B cell (primary cell): Measurements from ENCODE around the gene EPC1. TPM values are rescaled to one million over a fixed set of nuclear protein-coding genes. Genes with fewer than 3 reads are reported as not detected.

ENCODE experiments used
- ATAC-seq: fragments of 200-7000 bp; cut with Tn5 transposase; one replicate; pipeline ENCODE4 v1.10.0; 2021; ENCODE audit warnings: low read depth, mild to moderate bottlenecking, moderate number of reproducible peaks, moderate library complexity
- CTCF ChIA-PET: fragments of 350-600 bp; sonication (Branson Sonifier 250); formaldehyde crosslinking; loops from one replicate; lab custom pipeline; 2021; ENCODE audit warnings: antibody characterized with exemption, inconsistent platforms; lab: Charles Lee
- POLR2A ChIA-PET: fragments of 350-600 bp; sonication (Branson Sonifier 250); formaldehyde crosslinking; loops from one replicate; lab custom pipeline; 2021; ENCODE audit warnings: antibody characterized with exemption; lab: Charles Lee
- DNase-seq: peaks from one replicate; pipeline ENCODE4 v3.0.0; 2013
- H2AFZ ChIP-seq: 2 replicates; pipeline ENCODE4 v1.6.1; 2012; ENCODE audit warnings: mild to moderate bottlenecking, low read depth, low read length; ENCODE audit not compliant: insufficient read depth, poor library complexity, severe bottlenecking
- H3K27ac ChIP-seq, 2 donors: 1 replicate in 1 of 2; 2 replicates in 1 of 2; pipeline ENCODE4 v1.5.1; 2012 to 2013; ENCODE audit warnings: low read length in 2 of 2, mild to moderate bottlenecking in 2 of 2, moderate library complexity in 1 of 2
- H3K27me3 ChIP-seq, 4 experiments: fragments of 200-600 bp in 1 of 4; sonication (generic) in 1 of 4; replicated peaks in 1 of 4; 1 replicate in 2 of 4; 2 replicates in 2 of 4; pipeline versions ENCODE4 v1.6.1 to v1.7.0; 2013 to 2016; ENCODE audit warnings: low read length in 3 of 4, mild to moderate bottlenecking in 2 of 4, mixed read lengths in 1 of 4, moderate library complexity in 1 of 4; ENCODE audit not compliant: insufficient read depth in 4 of 4, control insufficient read depth in 3 of 4; ENCODE audit errors: control extremely low read depth in 1 of 4
- H3K36me3 ChIP-seq, 2 experiments: replicated peaks in 1 of 2; 1 replicate in 1 of 2; 2 replicates in 1 of 2; pipeline versions ENCODE4 v1.6.1 to v1.7.1; 2013; ENCODE audit warnings: low read length in 1 of 2; ENCODE audit not compliant: insufficient read depth in 2 of 2, control insufficient read depth in 1 of 2; ENCODE audit errors: control extremely low read depth in 1 of 2, extremely low read depth in 1 of 2
- H3K4me1 ChIP-seq, 2 donors: fragments of 200-600 bp in 1 of 2; sonication (generic) in 1 of 2; 1 replicate in 1 of 2; 2 replicates in 1 of 2; pipeline versions ENCODE4 v1.5.1 to v1.6.1; 2013 to 2017; ENCODE audit warnings: low read length in 2 of 2; ENCODE audit not compliant: control insufficient read depth in 2 of 2, insufficient read depth in 2 of 2
- H3K4me2 ChIP-seq: replicated peaks from 2 replicates; pipeline ENCODE3; 2012; ENCODE audit warnings: mild to moderate bottlenecking, low read depth, low read length; ENCODE audit not compliant: poor library complexity, severe bottlenecking
- H3K4me3 ChIP-seq, 5 experiments: fragments of 200-600 bp in 1 of 5; sonication (generic) in 1 of 5; 1 replicate in 3 of 5; 2 replicates in 2 of 5; pipeline versions ENCODE4 v1.5.1 to v1.7.0; 2011 to 2016; ENCODE audit warnings: low read length in 4 of 5, mild to moderate bottlenecking in 4 of 5, low read depth in 2 of 5, control low read depth in 1 of 5, moderate library complexity in 1 of 5; ENCODE audit not compliant: insufficient read depth in 1 of 5; ENCODE audit errors: control extremely low read depth in 1 of 5, extremely low read depth in 1 of 5
- H3K79me2 ChIP-seq: fragments of 200-600 bp; sonication (generic); one replicate; pipeline ENCODE4 v1.6.0; 2016; ENCODE audit warnings: low read length; ENCODE audit not compliant: control insufficient read depth, insufficient read depth
- H3K9ac ChIP-seq: fragments of 200-600 bp; sonication (generic); 2 replicates; pipeline ENCODE4 v1.6.1; 2017; ENCODE audit warnings: mild to moderate bottlenecking, low read length, moderate library complexity
- H3K9me3 ChIP-seq, 3 donors: one replicate each; pipeline versions ENCODE4 v1.6.1 to v1.7.1; 2013; ENCODE audit warnings: low read length in 2 of 3; ENCODE audit not compliant: control insufficient read depth in 2 of 3, insufficient read depth in 1 of 3; ENCODE audit errors: control extremely low read depth in 1 of 3
- H4K20me1 ChIP-seq: 2 replicates; pipeline ENCODE4 v1.6.0; 2012; ENCODE audit warnings: mild to moderate bottlenecking, low read length; ENCODE audit not compliant: insufficient read depth, control insufficient read depth, poor library complexity, severe bottlenecking
- H3K27ac Mint-ChIP-seq: one replicate; pipeline ENCODE4 v1.8.0; 2021; ENCODE audit warnings: mixed read lengths
- H3K27me3 Mint-ChIP-seq: one replicate; pipeline ENCODE4 v1.8.0; 2021; ENCODE audit warnings: mixed read lengths
- H3K4me1 Mint-ChIP-seq: one replicate; pipeline ENCODE4 v1.8.0; 2021; ENCODE audit warnings: mixed read lengths
- H3K4me3 Mint-ChIP-seq: one replicate; pipeline ENCODE4 v1.8.0; 2021; ENCODE audit warnings: mixed read lengths
- H3K9me3 Mint-ChIP-seq: one replicate; pipeline ENCODE4 v1.8.0; 2022; ENCODE audit warnings: mixed read lengths; ENCODE audit not compliant: insufficient read depth
- CTCF ChIP-seq: fragments of 200-600 bp; IDR thresholded peaks from one replicate; pipeline ENCODE4 v1.8.0; 2022; ENCODE audit warnings: antibody characterized with exemption, mild to moderate bottlenecking
- EZH2 ChIP-seq: IDR thresholded peaks from 2 replicates; pipeline ENCODE4 v1.6.1; 2012; ENCODE audit warnings: borderline replicate concordance, low read depth, mild to moderate bottlenecking, moderate library complexity, low read length; ENCODE audit not compliant: insufficient read depth, poor library complexity, severe bottlenecking
- WGBS: methylation state at CpG from one replicate; pipeline ENCODE4 v1.1.5; 2013; ENCODE audit warnings: missing lambda C conversion rate; ENCODE audit not compliant: insufficient coverage; 5-methylcytosine and 5-hydroxymethylcytosine counted together
- intact Hi-C: fragments of 100-400 bp; cut with micrococcal nuclease; formaldehyde crosslinking; loops from one replicate; pipeline ENCODE4 v1.10.0; 2022
- polyA plus RNA-seq: library from polyadenylated mRNA; depleted of rRNA; stranded (reverse); fragments of >200 nt; gene quantifications from 2 replicates; pipeline ENCODE4 v1.2.3, GENCODE V29; 2012
- total RNA-seq, 2 donors: library from RNA; stranded (reverse); fragments of 120-200 nt in 1 of 2; gene quantifications; 1 replicate in 1 of 2; 2 replicates in 1 of 2; pipeline versions ENCODE4 v1.2.3 to v1.2.4, GENCODE V29; 2013 to 2022

Gene EPC1
- total and polyA plus RNA-seq, 2 donors (not counting 1 experiment from before 2014, with no cell fraction given) = 120 to 220 TPM

GRCh38 chr10:32265756-32266155 lies 81.2 kb downstream of the EPC1 start:
- Histone ChIP-seq H4K20me1 (no peaks in the 10 kb centered on the region), H3K27me3 (no peaks in the 10 kb centered on the region), H3K27ac (no peak overlapping the region), H2AFZ (no peak overlapping the region), H3K4me3 (no peak overlapping the region), H3K4me1 (no peaks in the 10 kb centered on the region), H3K79me2 (no peaks in the 10 kb centered on the region), H3K9ac (no peak overlapping the region), H3K9me3 (no peaks in the 10 kb centered on the region), H3K4me2 (no peak overlapping the region), H3K36me3 (peaks cover 14 to 39% of the 10 kb centered on the region in 2 experiments)
- Mint-ChIP-seq H3K9me3 (no peaks in the 10 kb centered on the region), H3K27ac (no peak overlapping the region), H3K4me3 (no peak overlapping the region), H3K27me3 (no peaks in the 10 kb centered on the region), H3K4me1 (no peaks in the 10 kb centered on the region)
- TF ChIP-seq EZH2 = no peak
- TF ChIP-seq CTCF = no peak
- ATAC-seq = no peak
- 100% methylated on average over 1 of the region's 2 CpGs for WGBS
- ChIA-PET POLR2A (no interaction called here), CTCF (interaction anchor here (0.6 to 3.6 kb wide), 3 partner anchors 9 to 80 kb away, joined by 3 to 33 read pairs (median 3); no protein-coding TSS in a partner anchor)
- intact Hi-C loops = no loop called here
- no peak for DNase-seq

- Histone ChIP-seq H3K9ac (no peak overlapping the region), H2AFZ (no peak overlapping the region), H3K4me3 (no peak overlapping the region), H3K27me3 (no peaks in the 10 kb centered on the region), H4K20me1 (no peaks in the 10 kb centered on the region), H3K4me1 (no peaks in the 10 kb centered on the region), H3K4me2 (no peak overlapping the region), H3K79me2 (no peaks in the 10 kb centered on the region), H3K36me3 (peaks cover 6 to 15% of the 10 kb centered on the region in 2 experiments), H3K9me3 (no peaks in the 10 kb centered on the region), H3K27ac (no peak overlapping the region)
- Mint-ChIP-seq H3K4me3 (no peak overlapping the region), H3K27ac (peak overlapping the region; percentile 7), H3K9me3 (no peaks in the 10 kb centered on the region), H3K27me3 (no peaks in the 10 kb centered on the region), H3K4me1 (no peaks in the 10 kb centered on the region)
- TF ChIP-seq EZH2 = no peak
- TF ChIP-seq CTCF = no peak
- ChIA-PET CTCF (interaction anchor here (0.8 kb wide), 1 partner anchor 106 kb away, joined by 3 read pairs; no protein-coding TSS in a partner anchor), POLR2A (no interaction called here)
- 100% methylated on average over 1 of the region's 1 CpG for WGBS
- intact Hi-C loops = no loop called here
- ATAC-seq (no peak), DNase-seq (no peak)
Measured at GRCh38 chr10:32263300-32263699, 83.7 kb downstream of the EPC1 start.
